Stimulated activated CD4-positive, alpha-beta T cell treated with anti-CD3 and anti-CD28 coated beads, Interleukin-4, amount 100 ng/mL, for 1 hour (primary cell): ENCODE measurements around the gene HDAC10.
"Not testable (repeated sequence)": the region's sequence is repeated elsewhere in the genome, so short reads cannot be mapped to it uniquely, and the experiment has no call there.

Source experiments
- DNase-seq: peaks from one replicate; pipeline ENCODE4 v3.0.0-alpha.2; 2020

HDAC10 gene

DNA sequence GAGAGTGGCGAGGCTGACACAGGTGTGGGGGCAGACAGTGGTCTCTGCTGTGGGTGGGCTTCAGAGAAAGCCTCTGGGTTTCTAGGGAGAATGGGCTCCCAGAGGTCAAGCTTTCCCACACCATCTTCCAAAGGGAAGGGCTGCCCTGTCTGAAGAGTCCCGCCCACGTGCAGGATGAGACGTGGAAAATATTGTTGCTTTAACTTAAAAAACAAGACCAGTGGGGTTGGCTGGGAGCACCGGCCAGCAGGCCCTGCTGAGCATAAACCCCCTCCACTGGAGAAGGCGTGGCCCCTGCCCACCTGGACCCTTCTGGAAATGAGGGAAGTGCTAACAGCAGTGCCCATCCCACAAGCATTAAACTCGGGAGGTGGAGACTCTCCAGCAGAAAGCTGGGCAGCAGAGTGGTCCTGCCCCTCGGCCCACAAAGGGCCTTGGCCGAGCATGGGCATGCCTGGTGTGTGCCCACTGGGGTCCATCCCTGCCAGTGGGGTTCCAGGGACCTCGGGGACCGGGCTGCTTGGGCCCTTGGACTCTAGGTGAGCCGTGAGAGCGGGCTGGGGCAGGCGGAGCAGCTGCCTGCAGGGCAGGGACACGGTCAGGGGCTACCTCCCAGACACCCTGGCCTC is 34.9 kb downstream of the HDAC10 start:
- no peak for DNase-seq

DNA sequence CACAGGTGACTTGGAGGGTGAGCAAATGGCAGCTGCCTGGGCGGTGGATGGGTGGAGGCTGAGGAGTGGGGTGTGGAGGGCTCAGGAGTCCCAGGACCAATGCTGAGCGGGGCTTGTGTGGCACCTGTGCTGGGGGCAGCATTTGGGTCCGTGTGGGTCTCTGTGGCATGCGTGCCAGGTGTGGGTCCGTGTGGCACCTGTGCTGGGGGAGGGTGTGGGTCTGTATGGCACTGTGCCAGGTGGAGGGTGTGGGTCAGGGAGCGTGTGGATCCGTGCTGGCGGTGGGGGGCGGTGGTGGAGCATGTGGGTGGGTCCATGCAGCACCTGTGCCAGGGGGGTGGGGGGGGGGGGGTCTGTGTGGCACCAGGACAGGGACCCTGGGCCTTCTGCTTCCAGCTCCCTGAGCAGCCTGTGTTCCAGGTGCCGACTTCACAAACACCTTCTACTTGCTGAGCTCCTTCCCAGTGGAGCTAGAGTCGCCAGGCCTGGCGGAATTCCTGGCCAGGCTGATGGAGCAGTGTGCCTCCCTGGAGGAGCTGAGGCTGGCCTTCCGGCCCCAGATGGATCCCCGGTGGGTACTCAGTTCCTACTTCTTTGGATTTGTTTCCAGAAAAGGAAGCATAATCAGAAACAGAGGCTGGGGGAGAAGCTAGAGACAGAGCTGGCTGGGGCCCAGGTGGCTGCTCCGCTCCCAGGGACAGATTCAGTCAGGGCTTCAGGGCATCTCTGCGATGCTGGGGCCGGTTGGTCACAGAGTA is 35.6 kb downstream of the HDAC10 start:
- no peak for DNase-seq

DNA sequence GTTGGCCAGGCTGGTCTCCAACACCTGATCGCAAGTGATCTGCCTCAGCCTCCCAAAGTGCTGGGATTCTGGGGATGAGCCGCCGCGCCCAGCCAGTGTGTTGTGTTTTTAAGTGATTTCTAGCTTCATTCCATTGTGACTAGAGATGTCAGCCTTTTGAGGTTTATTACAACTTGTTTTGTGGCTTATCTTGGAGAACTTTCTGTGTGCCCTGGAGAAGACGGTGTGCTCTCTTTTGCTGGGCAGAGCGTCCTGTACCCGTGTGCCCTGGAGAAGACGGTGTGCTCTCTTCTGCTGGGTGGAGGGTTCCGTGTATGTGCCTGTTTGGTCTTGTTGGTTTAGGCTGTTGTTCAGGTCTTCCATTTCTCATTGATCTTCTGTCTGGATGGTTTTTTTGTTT is 37.8 kb downstream of the HDAC10 start:
- DNase-seq, result no peak

DNA sequence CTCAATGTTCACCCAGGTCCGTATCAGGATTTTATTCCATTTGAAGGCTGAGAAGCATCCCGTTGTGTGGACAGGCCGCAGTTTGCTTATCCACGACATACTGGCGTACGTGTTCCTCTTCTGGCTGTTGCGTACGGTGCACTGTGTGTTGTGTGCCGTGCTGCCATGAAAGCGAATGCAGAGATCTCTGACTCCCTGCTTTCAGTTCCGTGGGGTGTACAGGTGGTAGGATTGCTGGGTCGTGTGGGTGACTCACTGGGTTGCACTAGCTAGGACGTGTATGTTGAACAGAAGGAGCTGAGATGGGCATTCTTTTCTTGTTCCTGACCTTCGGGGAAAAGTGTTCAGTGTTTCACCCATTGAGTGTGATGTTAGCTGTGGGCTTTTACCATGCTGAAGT is 39.9 kb downstream of the HDAC10 start:
- no peak for DNase-seq

DNA sequence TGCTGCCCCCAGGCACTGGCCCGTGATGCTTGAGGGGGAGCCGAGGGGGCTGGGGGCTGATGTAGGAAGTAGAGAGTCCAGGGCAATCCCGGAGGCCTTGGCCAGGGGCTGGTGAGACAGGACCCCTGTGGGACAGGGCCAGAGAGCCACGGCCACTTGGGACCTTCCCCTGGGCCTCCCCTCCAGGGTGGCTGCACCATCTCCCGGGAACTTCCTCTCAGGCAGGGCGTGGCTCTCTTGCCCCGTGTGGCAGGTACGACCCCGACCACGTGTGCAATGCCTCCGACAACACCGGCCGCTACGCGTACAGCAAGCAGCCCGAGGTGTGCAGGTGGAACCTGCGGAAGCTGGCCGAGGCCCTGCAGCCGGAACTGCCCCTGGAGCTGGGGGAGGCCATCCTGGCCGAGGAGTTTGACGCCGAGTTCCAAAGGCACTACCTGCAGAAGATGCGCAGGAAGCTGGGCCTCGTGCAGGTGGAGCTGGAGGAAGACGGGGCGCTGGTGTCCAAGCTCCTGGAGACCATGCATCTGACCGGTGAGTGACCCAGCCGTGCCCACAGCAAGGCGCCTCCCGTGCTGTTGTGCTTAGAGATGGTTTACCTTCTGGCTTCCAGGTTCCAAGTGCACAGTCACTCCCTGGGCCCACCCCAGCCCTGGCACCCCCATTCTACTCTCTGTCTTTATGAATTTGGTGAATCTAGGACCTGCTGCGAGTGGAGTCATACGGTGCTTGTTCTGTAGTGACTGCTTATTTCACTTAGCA is 40.5 kb downstream of the HDAC10 start:
- DNase-seq, result no peak

DNA sequence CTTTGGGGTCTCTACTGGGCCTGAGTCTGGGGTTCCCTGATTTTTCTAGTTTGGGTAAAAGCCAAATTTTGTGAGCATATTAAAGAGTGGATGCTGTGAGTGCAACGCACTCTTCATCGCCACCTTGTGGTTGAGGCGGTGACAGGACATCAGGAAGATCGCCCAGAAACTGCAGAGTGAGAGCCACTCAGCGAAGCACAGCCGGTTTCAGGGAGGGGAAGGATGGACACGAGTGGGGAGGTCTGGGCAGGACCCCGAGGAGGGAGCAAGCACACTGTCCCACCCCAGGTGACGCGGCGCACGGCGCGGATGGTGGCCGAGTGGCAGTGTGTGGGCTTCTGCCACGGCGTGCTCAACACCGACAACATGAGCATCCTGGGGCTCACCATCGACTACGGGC is 41.2 kb downstream of the HDAC10 start:
- DNase-seq, result peak; percentile 70

DNA sequence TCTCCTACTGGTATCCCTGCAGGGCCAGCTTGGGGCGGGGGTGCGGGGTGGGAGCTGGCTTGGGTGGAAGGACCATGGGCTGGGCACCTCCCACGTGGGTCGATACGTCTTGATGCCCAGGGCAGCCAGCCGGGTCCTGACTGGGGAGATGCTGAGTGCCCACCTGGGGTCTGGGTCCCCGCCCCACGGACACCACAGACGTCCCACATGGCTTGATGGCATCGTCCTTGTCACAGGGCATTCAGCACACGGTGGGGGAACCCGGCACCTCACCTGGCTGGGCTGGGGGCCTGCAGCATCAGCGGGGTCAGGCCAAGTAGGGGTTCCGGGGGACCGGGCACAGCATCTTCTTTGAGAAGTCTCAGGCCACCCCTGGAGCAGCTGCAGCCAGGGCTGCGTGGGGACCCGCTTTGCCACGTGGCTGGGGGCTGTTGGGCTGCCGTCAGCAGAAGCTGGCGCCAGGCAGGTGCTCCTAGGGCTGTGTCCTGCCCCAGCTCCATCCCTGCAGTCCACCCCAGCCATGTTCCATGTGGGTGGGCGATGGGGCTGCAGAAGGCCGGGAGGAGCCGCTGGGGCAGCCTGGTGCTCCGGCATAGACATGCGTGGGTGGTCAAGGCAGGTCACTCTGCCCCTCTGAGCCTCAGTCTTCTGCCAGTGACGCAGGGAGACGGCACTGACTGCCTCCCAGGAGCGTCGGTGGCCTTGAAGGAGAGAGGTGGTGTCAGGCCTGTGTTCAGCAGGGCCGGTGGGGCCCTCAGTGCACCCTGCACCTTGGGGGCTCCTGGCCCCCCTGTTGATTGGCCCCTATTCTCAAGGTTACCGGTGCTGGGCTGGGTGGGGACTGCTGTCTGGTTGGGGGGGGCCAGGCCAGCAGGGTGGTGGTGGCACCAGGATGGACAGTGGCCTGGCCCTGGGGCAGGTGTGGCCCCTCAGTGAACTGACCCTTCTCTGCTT is 41.8 kb downstream of the HDAC10 start:
- no peak for DNase-seq

DNA sequence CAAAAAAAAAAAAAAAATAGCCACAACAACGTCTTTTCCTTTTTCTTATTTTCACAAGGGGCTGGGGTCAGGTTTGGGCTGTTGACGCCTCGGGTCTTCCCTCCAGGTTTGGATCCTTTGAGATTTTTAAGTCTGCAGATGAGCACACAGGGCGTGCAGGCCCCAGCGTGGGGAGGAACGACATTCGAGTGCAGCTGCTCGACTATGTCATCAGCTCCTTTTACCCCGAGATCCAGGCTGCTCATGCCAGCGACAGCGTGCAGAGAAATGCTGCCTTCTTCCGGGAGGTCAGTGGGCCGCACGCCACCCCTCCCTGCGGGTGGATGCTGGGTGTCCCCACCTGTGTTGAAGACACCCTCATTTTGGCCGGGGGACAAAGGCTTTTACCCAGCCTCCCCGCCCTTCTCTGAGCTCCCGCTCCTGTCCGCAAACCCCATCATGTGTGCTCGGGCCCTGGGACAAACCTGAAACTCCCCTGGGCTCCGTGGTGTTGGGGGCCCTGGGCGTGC is 42.6 kb downstream of the HDAC10 start:
- no peak for DNase-seq

DNA sequence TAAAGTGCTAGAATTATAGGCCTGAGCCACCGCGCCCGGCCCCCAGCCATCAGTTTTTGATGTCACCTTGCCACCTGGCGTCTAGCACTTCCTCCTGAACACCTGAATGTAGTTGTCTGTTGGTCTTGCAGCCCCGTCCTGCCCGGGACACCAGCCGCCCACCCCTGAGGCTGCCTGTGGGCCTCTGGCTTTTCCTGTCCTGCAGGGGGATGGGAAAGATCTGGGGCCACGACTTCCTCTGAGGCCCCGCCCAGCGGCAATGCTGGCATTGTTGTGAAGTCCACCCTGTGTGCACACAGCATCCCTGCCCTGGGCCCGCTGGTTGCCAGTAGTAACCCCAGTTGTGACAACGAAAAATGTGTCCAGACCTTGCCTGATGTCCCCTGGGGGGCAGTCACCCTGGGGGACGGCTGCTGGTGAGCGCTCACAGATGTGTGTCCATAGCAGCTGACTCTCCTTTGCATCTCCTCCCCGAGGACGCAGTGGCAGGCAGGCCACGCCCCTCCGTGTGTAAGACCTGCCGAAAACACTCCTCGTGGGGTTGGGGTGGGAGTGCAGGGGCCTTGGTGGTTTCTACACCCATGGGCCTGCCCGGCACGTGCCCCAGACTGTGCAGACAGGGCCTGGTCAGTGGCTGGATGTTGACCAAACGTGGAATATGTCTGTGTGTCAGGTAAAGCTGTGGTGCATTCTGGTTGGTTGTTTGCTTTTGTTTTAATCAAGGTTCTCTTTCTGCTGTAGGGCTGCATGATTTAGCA is 43.5 kb downstream of the HDAC10 start:
- DNase-seq, result no peak

DNA sequence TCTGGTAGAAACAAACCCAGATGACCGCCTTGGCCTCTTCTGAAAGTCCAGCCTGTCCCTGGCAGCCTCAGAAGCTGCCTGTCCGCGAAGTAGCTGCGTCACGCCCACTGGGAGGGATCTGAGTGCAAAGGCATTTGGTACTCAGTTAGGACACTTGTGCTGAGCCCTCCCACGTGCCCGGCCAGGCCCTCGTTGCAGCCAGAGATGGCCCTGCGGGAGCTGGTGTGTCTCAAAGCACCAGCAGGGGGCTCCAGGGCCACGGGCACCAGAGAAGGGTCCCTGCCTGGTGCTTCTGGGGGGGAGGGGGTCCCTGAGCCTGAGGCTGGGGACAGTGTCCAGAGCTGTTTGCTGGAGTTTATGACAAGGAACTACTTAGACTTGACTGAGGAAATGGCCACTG is 44.5 kb downstream of the HDAC10 start:
- DNase-seq, result peak; percentile 26

DNA sequence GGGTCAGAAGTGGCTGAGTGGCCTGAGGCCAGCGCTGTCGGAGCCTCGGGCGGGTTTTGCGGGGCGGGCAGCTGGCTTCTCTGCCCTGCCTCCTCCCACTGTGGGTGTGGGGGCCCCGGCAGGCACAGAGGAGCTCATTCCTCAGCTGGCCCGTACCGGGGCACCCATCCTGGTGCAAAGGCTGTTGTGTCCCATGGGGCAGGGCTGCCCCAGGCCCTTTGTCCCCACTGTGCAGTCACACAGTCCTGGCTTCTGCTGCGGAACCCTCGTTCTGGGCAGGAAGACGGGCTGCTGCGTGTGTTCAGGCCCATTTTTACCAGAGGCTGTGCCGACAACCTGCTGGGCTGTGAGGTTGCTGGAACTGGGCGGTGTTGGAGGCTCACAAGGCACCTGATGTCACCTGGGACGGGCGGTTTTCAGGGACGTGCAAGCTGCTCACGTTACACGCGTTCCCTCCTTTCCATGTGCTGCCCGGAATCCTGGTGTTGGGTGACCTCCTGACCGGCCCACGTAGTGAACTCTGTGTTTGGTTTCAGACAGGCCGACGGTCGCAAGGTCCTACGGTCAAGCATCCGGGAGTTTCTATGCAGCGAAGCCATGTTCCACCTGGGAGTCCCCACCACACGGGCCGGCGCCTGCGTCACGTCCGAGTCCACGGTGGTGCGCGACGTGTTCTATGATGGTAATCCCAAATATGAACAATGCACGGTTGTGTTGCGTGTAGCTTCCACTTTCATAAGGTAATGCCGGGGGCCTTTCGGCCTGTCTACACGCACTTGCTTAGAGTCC is 45.1 kb downstream of the HDAC10 start:
- DNase-seq, result no peak

DNA sequence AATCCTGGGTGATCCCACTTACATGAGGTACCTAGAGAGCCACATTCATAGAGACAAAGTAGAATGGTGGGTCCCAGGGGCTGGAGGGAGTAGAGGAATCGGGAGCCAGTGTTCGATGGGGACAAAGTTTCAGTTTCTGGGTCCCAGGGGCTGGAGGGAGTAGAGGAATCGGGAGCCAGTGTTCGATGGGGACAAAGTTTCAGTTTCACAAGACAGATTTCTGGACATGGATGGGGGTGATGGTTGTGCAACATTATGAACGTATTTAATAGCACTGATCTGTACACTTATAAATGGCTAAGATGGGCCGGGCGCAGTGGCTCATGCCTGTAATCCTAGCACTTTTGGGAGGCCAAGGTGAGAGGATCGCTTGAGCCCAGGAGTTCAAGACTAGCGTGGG is 46.1 kb downstream of the HDAC10 start:
- not testable (repeated sequence) for DNase-seq

DNA sequence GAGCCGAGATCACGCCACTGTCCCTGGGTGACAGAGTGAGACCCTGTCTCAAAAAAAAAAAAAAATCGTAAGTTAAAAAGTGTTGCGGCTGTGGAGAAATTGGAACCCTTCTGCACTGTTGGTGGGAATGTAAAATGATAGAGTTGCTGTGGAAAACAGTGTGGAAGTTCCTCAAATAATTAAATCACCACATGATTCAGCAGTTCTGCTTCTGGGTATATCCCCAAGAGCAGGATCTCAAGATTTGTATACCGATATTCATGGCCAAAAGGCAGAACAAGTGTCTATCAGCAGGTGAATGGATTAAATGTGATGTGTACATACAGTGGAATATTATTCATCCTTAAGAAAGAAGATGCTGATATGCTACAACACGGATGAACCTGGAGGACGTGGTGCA is 46.5 kb downstream of the HDAC10 start:
- no peak for DNase-seq

DNA sequence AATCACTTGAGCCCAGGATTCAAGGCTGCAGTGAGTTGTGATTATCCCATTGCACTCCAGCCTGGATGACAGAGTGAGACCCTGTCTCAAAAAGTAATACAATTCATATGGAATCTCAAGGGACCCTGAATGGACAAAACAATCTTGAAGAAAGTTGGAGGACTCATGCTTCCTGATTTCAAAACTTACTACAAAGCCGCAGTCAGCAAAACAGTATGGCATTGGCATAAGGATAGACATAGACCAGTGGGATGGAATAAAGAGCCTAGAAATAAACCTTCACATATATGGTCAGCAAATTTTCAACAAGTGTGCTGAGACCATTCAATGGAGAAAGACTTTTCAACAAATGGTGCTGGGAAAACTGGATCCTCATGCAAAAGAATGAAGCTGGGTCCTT is 47.8 kb downstream of the HDAC10 start:
- DNase-seq, result no peak

DNA sequence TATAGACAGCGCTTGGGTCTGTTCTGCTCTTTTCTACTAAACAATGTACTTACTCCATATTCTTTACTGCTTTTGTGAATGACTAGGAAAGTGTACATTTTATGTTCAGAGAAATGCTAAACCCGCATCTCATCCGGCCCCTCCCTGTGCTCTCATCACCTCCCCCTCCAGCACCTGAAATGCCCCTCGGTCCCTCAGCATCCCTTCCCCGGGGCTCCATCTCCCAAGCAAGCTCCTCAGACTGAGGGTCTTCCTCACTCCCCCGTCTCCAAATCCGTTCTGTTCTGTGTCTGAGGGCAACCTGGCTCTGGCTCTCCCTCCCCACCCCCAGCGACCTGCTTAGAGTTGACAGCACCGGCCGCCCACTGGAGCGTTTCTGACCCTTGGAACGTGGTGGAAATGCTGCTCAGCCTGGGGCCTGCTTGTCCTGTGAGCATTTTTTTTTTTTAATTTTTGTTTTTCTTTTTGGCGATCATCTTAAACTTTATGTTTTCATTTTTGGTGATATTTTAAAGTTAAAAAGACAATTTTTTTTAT is 48.9 kb downstream of the HDAC10 start:
- DNase-seq, result no peak

DNA sequence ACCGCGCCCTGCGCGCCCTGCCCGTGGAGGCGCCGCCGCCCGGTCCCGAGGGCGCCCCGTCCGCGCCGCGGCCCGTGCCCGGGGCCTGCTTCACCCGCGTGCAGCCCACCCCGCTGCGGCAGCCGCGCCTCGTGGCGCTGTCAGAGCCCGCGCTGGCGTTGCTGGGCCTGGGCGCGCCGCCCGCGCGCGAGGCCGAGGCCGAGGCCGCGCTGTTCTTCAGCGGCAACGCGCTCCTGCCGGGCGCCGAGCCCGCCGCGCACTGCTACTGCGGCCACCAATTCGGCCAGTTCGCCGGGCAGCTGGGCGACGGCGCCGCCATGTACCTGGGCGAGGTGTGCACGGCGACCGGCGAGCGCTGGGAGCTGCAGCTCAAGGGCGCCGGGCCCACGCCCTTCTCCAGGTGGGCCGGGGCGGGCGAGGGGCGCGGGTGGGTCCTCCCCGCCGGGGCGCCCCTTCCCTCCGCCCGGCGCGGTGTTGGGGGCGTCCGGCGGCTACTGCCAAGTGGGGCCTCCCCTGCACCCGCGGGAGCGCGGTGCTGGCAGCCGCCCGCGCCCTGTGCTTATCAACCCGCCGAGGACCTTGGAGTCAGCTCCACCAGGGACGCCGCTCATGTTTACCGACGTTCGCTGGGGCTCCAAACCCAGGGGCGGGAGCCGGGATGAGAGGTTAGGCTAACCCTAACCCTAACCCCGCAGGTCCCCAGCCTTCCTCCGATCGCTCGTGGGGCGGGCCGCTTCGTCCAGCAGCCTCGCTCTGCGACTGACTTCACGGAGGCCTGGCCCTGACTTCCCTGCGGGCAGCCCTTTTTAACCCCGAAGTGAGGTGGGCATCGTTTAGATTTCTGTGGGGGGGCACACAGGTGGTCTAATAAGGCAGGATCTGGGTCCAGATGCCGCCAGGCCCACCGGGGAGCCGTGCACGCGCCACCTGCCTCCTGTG is 49.6 kb downstream of the HDAC10 start:
- DNase-seq, result no peak

DNA sequence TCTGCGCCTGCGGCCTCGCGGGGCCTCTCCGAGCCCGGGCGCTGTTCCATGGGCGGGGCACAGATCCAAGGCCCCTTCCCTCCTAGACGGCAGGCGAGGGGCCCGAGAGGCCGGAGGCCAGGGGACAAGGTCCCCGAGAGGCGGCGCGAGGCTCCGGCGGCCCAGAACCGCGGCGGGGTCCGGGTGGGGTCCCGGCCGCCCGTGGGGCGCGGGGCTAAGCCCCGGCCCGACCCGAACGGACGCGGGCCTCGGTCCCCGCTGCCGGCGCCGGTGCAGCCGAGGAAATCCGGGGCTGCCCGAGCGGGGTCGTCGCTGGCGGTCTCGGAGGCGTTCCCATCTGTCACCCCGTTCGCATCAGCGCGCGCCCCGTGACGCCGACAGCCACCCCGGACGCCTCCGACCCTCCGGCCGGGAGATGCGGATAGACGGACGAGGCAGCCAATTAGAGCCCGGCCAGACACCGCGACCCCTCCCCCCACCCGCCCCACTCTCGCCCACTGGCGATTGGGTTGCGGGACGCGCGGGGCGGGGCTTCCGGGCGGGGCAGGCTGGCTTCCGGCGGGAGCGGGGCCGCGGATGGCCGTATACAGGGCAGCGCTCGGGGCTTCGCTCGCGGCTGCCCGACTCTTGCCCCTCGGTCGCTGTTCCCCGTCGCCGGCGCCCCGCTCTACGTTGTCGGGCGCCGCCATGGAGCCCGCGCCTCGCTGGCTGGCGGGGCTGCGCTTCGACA is 50.4 kb downstream of the HDAC10 start, which contains the start of gene SELENOO:
Gene SELENOO (plus strand): TSS at position 551 of the 730 bp plus-strand sequence. CDS start 26 bp downstream, at position 577.
- peak; percentile 92 for DNase-seq

DNA sequence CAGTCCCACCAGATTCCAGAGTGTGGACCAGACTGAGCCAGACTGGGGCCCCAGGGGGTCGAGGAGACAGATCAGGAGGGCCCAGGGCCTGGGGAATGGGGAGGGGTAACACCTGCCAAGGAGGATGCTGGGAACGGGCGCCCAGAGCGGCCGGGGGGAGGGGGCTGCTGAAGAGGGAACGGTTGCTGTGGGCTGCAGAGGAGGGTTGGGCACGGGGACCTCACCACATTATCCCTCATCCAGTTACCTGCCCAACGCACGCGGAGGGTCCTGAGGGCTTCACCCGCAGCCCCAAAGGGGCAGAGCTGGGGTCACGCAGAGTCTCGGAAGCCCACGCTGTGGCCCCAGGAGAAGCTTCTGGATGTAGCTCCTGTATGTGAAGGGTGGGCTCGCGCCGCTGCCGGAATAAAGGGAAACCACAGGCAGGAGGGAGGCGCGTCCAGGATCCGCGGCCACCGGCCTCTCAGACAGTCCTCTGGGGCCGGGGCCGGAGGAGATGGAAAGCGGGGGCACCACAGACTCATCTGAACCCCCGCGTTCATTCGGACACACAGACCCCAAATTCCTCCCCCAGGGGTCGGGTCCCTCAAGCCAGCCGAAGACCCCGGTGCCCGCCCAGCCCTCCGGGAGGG is 51.1 kb downstream of the HDAC10 start:
- DNase-seq, result peak; percentile 23
